Activated naive CD4-positive, alpha-beta T cell treated with anti-CD3 and anti-CD28 coated beads, Interleukin-2, amount 50 U/mL, for 16 hours (primary cell): ENCODE data around the gene MAG.

ENCODE experiments used
- DNase-seq: peaks from one replicate; pipeline ENCODE4 v3.0.0-alpha.2; 2020

MAG gene

GRCh38 chr19:35321291-35321690 lies 29.3 kb downstream of the MAG start:
- DNase-seq, result no peak

- DNase-seq, result no peak
Observed at GRCh38 chr19:35322014-35322413, 30.1 kb downstream of the MAG start.

GRCh38 chr19:35327642-35328041 lies 35.7 kb downstream of the MAG start:
- no peak for DNase-seq

- no peak for DNase-seq
Observed at GRCh38 chr19:35328851-35329285, 36.9 kb downstream of the MAG start, which contains the start of gene CD22. TSS of gene CD22 (plus strand) at chr19:35329187. CDS start at chr19:35332041, 2,854 bp downstream.

- no peak for DNase-seq
Observed at GRCh38 chr19:35329323-35329722, 37.4 kb downstream of the MAG start.

GRCh38 chr19:35330475-35330874 lies 38.5 kb downstream of the MAG start:
- DNase-seq, result no peak

- DNase-seq, result no peak
Observed at GRCh38 chr19:35331551-35332214, 39.7 kb downstream of the MAG start.

GRCh38 chr19:35332817-35333216 lies 40.9 kb downstream of the MAG start:
- no peak for DNase-seq

- no peak for DNase-seq
Observed at GRCh38 chr19:35334144-35334753, 42.3 kb downstream of the MAG start.

GRCh38 chr19:35336166-35336955 lies 44.4 kb downstream of the MAG start:
- DNase-seq, result no peak

- DNase-seq, result no peak
Observed at GRCh38 chr19:35337097-35337983, 45.4 kb downstream of the MAG start.

GRCh38 chr19:35337984-35338296 lies 46.0 kb downstream of the MAG start:
- DNase-seq, result no peak

GRCh38 chr19:35340431-35340830 lies 48.5 kb downstream of the MAG start:
- DNase-seq, result no peak

GRCh38 chr19:35341006-35341405 lies 49.0 kb downstream of the MAG start:
- DNase-seq, result no peak

GRCh38 chr19:35341565-35342225 lies 49.7 kb downstream of the MAG start:
- no peak for DNase-seq

GRCh38 chr19:35342430-35342829 lies 50.5 kb downstream of the MAG start:
- DNase-seq, result no peak

GRCh38 chr19:35344511-35345031 lies 52.6 kb downstream of the MAG start:
- DNase-seq, result no peak

- no peak for DNase-seq
Observed at GRCh38 chr19:35345671-35346111, 53.7 kb downstream of the MAG start.

GRCh38 chr19:35346193-35347052 lies 54.5 kb downstream of the MAG start:
- DNase-seq, result peak; percentile 67

- DNase-seq, result peak; percentile 33
Observed at GRCh38 chr19:35347171-35347929, 55.4 kb downstream of the MAG start, which contains the start of gene FFAR1. TSS of gene FFAR1 (plus strand) at chr19:35347902. CDS start at chr19:35351552, 3,650 bp downstream.
